ENCODE data around the gene POC1B.
"Not testable (repeated sequence)": the region's sequence is repeated elsewhere in the genome, so short reads cannot be mapped to it uniquely, and the experiment has no call there.

The POC1B gene

DNA sequence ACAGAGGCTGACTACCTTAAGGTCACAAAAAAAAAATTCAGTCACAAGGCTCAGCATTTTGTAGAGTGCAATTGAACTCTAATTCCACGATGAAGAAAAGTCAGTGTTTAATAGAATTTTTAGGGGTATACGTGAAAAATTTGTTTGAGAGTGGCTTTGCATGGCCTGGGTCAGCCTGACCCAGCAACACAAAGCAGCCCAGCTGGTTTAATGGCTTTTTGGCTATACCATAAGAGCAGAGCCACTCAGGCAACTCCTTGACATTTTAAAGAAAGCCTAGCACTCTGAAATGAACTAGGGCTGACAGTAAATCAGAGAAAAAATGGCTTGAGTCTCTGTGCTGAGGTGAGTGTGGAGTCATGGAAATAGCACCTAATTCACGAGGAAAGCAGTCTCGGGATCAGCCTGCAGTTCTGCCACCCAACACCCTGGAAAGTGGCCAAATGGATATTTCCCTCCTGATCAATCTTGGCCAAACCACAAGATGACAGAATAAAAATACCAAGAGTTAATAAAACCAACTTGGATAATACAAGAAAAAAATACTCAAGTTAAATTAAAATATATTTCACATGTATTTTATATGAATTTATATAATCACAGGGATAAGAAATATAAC, 60.8 kb downstream of the POC1B start:
- no peak for DNase-seq (ENCODE audit: low read depth in 2 of 2)

DNA sequence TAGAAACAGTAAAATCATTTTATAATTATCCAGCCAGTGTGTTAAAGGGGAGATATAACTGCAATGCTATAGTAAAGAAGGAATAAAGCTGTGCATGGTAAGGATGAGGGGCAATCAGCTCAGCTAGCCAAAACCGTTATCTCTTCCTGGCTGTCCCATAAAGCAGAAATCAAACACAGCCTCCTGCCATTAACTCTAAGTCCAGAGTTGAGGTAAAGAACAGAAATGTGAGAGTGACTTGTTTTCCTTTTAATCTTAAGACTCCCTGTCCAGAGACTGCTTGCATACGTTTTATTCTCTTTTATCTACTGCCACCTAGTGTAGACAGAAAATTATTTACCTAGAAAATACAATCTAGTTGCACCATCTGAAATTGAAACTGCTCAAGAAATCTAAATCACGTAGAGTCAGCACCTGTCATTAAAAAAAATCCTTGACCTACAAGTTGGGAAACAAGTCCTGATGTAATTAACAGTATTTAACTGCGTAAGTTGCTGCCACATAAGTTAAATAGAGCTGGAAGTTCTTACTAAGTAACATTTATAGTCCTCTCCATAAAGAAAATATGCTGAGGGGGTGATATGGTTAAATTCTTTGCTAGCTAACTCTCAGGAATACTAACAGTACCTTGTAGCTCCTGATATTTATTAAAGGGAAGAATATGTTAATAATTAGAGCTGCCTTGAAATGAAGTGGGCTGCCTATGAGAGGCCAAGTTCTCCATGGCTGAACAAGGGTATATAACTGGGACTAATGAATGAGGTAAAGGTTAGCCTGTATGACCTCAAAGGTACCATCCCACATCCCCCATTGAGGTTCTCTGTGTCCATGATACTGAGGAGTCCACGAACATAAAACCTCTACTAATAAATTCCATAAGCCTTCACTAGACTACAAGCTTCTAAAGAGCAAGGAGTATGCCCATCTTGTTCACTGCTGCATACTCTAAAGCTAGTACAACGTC, 63.9 kb downstream of the POC1B start:
- DNase-seq (ENCODE audit: low read depth in 2 of 2) = no peak

DNA sequence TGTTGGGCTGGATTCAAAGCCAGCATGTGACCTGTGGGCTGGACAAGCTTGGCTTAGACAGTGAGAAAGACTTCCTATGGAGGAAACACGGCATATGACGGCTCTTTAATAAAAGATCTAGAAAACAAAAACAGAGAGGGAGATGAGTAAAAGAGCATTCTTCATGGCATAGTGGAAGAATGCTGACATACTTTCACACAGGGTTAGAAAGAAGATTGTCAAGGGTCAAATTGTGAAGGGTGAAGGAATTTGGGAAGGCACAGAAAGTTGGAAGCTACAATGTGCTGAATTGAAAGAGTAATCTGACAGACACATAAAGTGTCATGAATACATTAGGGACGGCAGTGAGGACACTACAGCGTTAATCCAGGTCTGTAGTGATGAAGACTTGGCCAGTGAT, 64.7 kb downstream of the POC1B start:
- no peak for DNase-seq (ENCODE audit: low read depth in 2 of 2)

DNA sequence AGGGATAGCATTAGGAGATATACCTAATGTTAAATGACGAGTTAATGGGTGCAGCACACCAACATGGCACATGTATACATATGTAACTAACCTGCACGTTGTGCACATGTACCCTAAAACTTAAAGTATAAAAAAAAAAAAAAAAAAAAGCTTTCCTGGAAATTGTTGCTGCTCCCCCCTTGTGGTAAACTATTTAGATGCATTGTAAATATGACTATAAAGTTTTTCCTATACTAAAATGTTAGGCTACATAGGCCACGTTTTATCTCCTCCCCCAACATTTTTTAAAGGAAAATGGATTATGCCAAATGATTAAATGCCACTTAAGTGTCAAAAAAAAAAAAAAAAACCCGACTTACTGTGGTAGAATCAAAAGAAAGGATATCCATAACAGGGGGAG, 66.6 kb downstream of the POC1B start:
- not testable (repeated sequence) for DNase-seq (ENCODE audit: low read depth in 2 of 2)

DNA sequence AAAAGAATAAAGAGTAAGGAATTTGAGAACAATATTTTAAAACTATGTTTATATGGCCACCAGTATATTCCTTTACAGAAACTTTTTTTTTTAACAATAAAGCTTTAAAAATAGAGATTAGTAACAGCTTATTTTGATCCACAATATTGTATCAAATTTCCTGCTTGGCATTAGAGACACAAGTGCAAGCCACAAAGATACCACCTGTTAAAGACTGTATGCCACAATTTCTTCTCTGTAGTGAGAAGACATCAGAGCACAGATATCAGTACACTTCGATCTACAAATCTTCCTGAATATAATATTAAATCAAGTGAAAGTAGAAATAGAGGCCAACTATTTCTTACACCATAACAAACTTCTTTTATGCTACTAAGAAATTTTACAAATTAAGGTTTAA, 69.3 kb downstream of the POC1B start:
- DNase-seq (ENCODE audit: low read depth in 2 of 2) = no peak

DNA sequence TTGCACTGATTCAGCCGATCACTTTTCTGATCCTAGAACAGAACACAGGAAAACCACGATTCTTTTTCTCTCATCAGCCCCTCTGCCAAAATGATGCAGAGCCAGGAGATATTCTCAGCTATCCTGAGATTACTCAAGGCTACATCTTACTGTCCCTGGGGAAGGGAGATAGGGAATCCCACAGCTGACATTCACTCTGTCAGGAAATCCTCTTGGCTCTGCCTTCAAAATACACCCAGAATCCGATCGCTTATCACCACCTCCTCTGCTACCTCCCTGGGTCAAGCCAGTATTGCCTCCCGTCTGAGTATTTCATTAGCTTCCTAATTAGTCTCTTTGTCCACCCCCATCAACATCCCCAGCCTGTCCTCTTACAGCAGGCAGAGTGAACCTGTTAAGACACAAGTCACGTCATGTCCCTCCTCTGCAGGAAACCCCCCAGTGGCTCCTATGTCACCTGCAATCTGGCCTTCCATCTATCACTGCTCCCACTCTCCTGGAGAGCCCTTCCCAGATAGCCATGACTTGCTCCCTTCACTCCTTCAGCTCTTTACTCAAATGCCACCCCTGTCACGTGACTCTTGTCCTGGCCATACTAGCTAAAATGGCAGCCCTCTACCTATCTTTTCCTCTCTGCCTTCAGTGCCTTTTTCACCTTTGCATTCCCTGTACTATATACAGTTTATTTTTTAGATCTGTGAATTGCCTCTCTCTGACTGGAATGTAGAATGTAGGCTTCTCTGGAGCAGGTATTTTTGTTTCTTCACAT, 71.6 kb downstream of the POC1B start:
- DNase-seq (ENCODE audit: low read depth in 2 of 2) = no peak

DNA sequence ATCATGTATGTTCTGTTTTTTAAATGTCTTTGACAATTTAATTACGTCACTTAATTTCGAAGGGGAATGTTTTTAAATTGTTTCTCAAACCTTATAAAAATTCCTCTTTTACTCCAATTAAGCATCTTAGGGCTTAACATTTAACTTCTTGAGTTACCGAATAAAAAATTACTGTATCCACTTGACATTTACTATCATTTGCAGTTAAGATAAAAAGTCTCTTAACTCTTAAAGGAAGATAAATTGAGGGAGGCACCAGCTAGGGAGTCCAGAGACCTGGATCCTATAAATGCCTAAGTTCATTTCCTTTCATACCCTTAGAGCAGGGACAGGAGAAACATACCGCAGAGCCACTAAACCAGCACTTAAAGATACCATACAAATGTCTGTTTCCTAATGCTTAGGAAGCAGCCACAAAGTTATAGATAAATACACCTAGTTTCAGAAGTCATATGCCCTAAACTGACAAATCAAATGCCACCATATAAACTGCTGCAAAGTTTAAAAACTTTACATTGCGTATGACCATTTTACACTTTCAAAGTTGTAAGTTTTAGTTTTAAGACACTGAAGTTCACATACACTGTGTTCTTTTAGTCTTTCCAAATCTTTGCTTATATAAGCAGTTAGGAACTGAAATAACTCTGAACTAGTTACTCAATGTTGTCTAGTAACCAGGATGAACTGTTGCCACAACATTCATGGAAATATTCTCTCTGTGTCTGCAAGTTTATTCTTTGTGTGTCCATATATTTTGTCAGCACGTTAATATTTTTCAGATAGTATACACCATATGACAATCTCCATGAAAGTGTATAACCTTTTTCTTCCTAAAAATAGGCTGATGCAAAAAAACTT, 72.5 kb downstream of the POC1B start:
- DNase-seq (ENCODE audit: low read depth in 2 of 2) = no peak

DNA sequence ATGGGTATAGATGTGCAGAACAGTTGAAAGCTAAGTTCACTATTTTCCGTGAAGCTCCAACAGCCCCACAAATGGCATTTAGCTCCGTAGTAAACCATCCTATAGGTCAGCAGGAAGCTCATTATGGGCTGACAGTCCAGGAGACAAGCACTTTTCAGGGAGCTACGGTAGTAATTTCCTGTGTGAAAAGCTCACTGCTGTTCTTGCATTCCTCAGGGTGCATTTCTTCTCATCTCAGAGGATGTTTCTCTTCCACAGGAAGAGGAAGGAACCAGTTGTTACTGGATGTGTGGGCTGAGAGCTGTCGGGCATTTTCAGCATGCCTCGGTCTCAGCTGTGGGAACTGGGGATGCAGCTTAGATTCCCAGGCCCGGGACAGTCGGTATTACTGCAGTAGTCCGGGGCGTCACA, 74.0 kb downstream of the POC1B start:
- DNase-seq (ENCODE audit: low read depth in 2 of 2) = no peak

DNA sequence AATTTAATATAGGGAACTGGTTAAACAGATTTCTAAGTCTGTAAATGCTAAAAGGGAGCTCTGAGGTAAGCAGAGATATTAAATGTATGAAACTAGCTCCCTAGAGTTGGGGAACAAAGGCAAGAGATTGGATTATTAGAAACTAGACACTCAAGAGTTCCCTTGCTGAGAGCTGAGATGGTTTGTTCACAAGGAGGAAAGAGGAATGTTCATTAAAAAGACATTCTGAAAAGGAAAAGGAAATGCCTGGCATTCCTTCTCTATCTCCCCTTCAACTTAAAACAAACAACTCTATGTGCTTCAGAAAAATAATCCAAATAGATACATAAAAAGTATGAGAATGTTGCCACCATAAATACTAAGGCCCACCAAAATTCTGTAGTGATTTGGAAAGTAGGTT, 74.9 kb downstream of the POC1B start:
- no peak for DNase-seq (ENCODE audit: low read depth in 2 of 2)

DNA sequence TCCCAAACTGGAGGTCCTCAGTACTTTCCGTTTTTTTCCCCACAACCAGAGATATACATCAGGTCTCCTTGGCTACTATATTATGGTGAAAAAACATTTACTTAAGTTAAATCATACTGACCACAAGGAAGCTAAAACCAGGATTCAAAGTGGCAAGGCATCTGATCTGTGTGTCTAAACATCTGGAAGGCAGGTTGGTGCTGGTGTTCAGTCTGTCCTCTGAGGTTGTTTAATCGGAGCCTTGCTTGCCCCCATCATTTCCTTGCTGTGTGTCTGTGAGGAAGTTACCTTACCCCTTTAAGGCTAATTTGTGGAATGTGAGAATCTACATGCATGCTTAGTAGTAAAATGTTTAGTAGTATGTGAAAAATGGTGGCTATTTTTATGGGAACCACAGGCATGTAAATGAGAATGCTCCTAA, 76.9 kb downstream of the POC1B start:
- no peak for DNase-seq (ENCODE audit: low read depth in 2 of 2)

DNA sequence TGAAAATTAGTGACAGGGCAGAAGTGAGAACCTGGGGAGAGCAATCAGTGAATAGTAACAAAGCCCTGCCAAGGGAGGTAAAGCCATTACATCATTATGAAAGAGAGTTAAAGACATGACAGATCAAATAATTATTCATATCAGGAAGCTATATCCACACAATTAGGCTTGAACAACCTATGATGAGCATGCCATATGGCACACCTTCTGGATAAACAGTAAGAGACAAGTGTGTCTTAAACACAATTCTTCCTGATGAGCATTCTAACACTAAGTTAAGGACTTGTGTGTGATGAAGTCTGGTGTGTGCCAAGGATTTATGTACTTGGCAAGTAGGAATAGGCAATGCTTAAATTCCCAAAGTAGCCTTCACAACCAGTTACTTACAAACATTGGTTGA, 77.3 kb downstream of the POC1B start:
- no peak for DNase-seq (ENCODE audit: low read depth in 2 of 2)

DNA sequence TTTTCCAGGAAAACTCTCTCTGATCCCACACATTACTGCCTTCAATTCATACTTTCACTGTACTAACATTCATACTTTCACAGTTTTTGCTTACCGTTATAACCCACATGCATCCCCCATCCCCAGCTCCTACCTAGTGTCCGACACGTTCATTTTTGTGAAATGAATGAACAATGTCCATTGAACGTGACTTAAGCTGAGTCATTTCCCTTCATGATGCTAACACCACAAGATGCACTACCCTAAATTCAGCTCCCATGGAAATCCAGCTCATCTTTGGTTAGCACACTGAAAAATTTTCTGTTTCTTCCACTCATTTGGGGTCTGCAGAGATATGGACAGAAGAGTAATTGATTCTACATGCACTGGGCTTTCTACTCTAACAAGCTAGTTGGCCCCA, 85.9 kb downstream of the POC1B start:
- DNase-seq (ENCODE audit: low read depth in 2 of 2) = no peak

DNA sequence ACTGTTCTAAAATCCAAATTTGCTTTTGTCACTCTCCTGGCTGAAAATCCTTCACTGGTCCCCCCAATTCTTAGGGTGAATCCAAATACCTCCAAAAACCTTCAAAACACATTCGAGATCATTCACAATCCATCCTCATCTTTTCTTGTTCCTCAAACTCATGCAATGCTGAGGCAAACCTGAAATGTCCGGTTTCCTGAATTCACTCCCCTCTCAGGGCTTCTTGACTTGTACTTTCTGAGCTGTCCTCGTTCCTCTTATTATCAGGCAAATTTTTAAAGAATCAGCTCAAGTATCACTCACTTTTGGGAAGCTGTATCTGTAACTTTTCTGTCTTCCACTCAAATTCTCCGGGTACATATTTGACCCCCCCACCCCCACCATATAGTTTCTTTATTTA, 88.6 kb downstream of the POC1B start:
- DNase-seq (ENCODE audit: low read depth in 2 of 2) = no peak

DNA sequence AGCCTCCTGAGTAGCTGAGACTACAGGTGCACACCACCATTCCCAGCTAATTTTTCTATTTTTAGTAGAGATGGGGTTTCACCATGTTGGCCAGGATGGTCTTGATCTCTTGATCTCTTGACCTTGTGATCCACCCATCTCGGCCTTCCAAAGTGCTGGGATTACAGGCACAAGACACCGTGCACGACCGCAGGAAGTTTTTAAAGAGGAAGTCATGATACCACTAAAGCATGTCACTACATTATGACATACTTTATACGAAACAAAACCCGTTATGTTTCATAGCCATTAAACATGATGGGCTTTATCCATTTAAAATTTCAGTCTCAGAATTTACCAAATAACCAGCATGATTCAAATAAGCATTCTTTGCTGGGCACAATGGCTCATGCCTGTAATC, 89.8 kb downstream of the POC1B start:
- no peak for DNase-seq (ENCODE audit: low read depth in 2 of 2)

DNA sequence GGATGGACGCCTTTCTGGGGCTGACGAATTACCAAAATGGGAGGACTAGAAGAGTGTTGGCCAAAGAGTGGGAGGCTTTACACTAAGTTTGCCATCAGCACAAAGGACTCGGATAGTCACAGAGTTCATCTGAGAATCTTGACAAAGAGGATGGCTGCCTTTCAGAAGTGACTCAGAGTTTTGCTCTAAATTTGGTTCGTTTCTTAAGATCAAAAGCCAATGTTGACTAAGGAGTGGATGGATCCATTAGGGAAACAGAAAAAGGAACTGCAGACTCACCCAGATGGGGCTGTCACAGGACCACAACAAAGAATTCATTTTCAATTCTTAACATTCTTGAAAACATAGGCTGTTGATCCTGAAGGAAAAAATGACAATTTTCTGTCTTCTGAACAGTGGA, 92.2 kb downstream of the POC1B start:
- no peak for DNase-seq (ENCODE audit: low read depth in 2 of 2)

DNA sequence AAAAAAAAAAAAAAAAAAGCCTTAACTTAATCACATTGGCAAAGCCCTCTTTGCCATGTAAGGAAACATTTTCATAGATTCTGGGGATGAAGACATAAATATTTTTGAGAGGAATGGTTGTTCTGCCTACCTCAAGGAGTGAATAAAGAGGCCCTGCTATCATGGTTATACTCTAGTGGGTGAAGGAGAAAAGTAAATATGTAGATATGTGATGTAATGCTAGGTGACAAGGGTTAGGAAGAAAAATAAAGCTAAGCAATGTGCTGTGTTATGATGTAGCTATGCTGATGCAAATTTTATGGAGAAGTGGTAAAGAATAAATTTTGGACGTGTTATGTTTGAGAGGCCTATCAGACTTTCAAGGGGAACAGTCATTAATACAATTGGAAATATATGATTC, 93.5 kb downstream of the POC1B start:
- DNase-seq (ENCODE audit: low read depth in 2 of 2) = no peak

DNA sequence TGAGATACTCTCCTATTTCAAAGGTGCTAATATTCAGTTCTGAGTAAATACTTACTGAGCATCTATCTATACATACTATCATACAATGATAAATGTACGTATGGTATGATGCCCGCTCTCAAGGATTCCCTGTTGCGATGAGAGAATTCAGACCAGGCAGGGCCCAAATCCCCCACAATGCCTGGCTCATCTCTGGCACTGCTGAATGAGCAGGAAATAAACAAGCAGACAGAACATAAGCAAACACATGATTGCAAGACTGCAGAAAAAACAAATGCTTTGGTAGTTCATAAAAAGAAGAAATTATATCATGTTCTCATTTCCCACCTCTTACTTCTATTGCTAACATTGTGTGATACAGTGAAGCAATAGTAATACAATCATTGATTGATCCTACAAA, 96.3 kb downstream of the POC1B start:
- no peak for DNase-seq (ENCODE audit: low read depth in 2 of 2)

DNA sequence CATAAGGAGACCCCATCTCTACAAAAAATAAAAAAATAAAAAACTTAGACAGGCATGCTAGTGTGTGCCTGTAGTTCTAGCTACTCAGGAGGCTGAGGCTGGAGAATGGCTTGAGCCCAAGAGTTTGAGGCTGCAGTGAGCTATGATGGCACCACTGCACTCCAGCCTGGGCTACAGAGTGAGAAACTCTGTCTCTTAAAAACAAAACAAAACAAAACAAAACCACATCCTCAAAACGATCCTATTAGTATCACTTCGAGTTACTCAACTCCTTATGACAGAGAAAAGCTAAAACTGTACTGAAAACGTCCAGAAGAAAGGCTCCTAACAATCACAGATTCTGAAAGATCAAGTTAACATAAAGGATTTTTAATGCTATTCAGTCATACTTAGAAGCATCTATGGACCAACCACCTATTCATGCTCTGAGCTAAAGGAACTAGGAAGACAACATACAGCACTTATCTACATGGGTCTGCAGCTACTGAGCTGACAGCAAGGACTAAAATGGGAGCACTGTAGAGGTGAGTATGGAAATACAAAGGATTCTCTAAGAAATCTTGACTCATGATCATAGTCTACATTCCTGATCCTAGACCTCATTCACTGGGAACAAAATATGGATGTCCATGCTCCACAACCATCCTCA, 98.2 kb downstream of the POC1B start:
- no peak for DNase-seq (ENCODE audit: low read depth in 2 of 2)

DNA sequence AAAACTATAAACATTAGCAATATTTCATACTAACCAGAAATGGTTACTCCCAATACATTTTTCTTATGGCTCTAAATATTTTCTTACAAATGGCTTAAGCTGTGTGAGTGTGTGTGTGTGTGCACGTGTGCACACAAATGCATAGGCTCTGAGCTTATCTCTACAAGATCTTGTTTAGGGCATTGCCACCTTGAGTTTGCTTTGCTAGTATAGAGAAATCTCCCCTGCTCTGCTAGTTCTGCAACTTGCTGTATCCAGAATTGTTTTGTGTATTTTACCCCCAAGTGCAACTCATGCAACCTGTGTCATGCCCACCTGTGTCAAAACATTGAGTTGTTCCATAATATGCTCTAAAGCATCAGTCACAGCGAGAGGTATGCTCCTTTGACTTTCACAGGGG, 101.0 kb downstream of the POC1B start:
- DNase-seq (ENCODE audit: low read depth in 2 of 2) = no peak

DNA sequence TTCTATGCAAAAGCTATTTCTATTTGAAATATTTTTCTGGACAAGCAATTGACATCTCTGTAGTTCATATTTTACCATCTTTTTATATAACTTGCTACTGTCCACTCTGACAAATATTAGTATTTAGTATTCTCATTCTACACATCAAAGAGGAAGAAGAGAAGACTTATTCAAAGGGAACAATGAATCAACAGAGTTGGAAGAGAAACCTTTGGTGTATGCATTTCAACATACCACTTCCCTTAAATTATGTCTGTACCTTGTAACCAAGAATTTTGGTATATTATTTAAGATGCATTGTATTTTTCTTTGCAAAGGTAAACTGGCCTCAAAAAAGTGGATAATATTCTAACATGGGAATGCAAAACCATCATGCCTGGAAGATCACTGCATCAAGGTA, 101.5 kb downstream of the POC1B start:
- no peak for DNase-seq (ENCODE audit: low read depth in 2 of 2)

Measured in activated CD8-positive, alpha-beta memory T cell treated with anti-CD3 and anti-CD28 coated beads for 4 hours (primary cell).